GM12878 (cell line): Measurements from ENCODE around the gene GSS. TPM values are rescaled to one million over a fixed set of nuclear protein-coding genes. Genes with fewer than 3 reads are reported as not detected.

Experiments used
- ATAC-seq: fragments of 200-7000 bp; cut with Tn5 transposase; 3 replicates; pipeline ENCODE4 v1.9.1; 2020; ENCODE audit warnings: mild to moderate bottlenecking, moderate library complexity
- BruUV-seq: library from RNA; stranded (reverse); fragments of 400-500 nt; replicated peaks from 2 replicates; lab custom pipeline; 2021; lab: Mats Ljungman, UMichigan
- CTCF ChIA-PET: fragments of 300-600 bp; sonication (Branson Sonifier 250); formaldehyde crosslinking; extraction: SDS; loops from one replicate; lab custom pipeline; 2021; ENCODE audit warnings: inconsistent platforms; lab: Yijun Ruan, JAX
- POLR2A ChIA-PET: fragments of 350-600 bp; formaldehyde crosslinking; extraction: SDS; loops from one replicate; lab custom pipeline; 2021; ENCODE audit warnings: inconsistent platforms; lab: Charles Lee
- RAD21 ChIA-PET: fragments of 300-600 bp; sonication (Branson Sonifier 250); formaldehyde crosslinking; loops from one replicate; lab custom pipeline; 2023; ENCODE audit warnings: antibody characterized with exemption; ENCODE audit not compliant: unreplicated experiment; lab: Charles Lee
- SMC1A ChIA-PET: fragments of 300-600 bp; sonication (Branson Sonifier 250); formaldehyde crosslinking; loops from one replicate; lab custom pipeline; 2023; ENCODE audit not compliant: unreplicated experiment, uncharacterized antibody; lab: Charles Lee
- DNase-seq: peaks from one replicate; pipeline ENCODE4 v3.0.0-alpha.2; 2011; ENCODE audit warnings: low read depth, low spot score
- FAIRE-seq: peaks from 3 replicates; lab custom pipeline; 2011; peaks lifted over from hg19 to GRCh38; lab: Jason Lieb, UNC
- H2AFZ ChIP-seq: 2 replicates; pipeline ENCODE4 v1.6.0; 2011; ENCODE audit warnings: low read depth, low read length, control low read depth; ENCODE audit not compliant: control insufficient read depth
- H3K27ac ChIP-seq: 2 replicates; pipeline ENCODE4 v1.5.1; 2011; ENCODE audit warnings: control low read depth; ENCODE audit not compliant: control insufficient read depth, insufficient read depth
- H3K27me3 ChIP-seq, 2 experiments: replicated peaks in 1 of 2; 2 replicates each; pipeline versions ENCODE4 v1.6.0 to v1.6.1; 2011; ENCODE audit warnings: low read length in 1 of 2; ENCODE audit not compliant: control insufficient read depth in 2 of 2, insufficient read depth in 2 of 2
- H3K36me3 ChIP-seq, 2 experiments: 2 replicates each; pipeline ENCODE4 v1.5.1; 2011; ENCODE audit warnings: low read length in 1 of 2; ENCODE audit not compliant: control insufficient read depth in 2 of 2, insufficient read depth in 2 of 2
- H3K4me1 ChIP-seq: 2 replicates; pipeline ENCODE4 v1.6.1; 2011; ENCODE audit warnings: mild to moderate bottlenecking, low read length, moderate library complexity, mixed read lengths; ENCODE audit not compliant: control insufficient read depth, insufficient read depth
- H3K4me2 ChIP-seq: 2 replicates; pipeline ENCODE4 v1.6.0; 2011; ENCODE audit warnings: control low read depth; ENCODE audit not compliant: control insufficient read depth, insufficient read depth
- H3K4me3 ChIP-seq: fragments of 200-600 bp; sonication (generic); 2 replicates; pipeline ENCODE4 v1.5.1; 2016
- H3K79me2 ChIP-seq: 2 replicates; pipeline ENCODE4 v1.6.0; 2011; ENCODE audit warnings: low read length; ENCODE audit not compliant: control insufficient read depth, insufficient read depth
- H3K9ac ChIP-seq: 2 replicates; pipeline ENCODE4 v1.8.0; 2011; ENCODE audit warnings: low read length, control low read depth, mixed read lengths; ENCODE audit not compliant: control insufficient read depth, insufficient read depth
- H3K9me3 ChIP-seq: replicated peaks from 3 replicates; pipeline ENCODE4 v1.5.1; 2011; ENCODE audit warnings: mild to moderate bottlenecking, low read length; ENCODE audit not compliant: control insufficient read depth, insufficient read depth
- H4K20me1 ChIP-seq: 2 replicates; pipeline ENCODE4 v1.6.0; 2011; ENCODE audit not compliant: control insufficient read depth, insufficient read depth
- BCL11A ChIP-seq: IDR thresholded peaks from 2 replicates; pipeline ENCODE4 v1.6.1; 2011; ENCODE audit warnings: low read depth, low read length
- CBFB ChIP-seq: IDR thresholded peaks from 2 replicates; pipeline ENCODE4 v1.6.1; 2016; ENCODE audit warnings: antibody characterized with exemption, low read depth
- HDAC6 ChIP-seq: fragments of 200-600 bp; sonication (generic); IDR thresholded peaks from one replicate; pipeline ENCODE4 v1.8.0; 2017; ENCODE audit warnings: antibody characterized with exemption; ENCODE audit not compliant: unreplicated experiment
- HDGF ChIP-seq: fragments of 450-650 bp; IDR thresholded peaks from 2 replicates; pipeline ENCODE4 v1.6.1; 2016; ENCODE audit warnings: antibody characterized with exemption
- MYC ChIP-seq: IDR thresholded peaks from 2 replicates; pipeline ENCODE4 v1.6.1; 2011; ENCODE audit warnings: mild to moderate bottlenecking, low read length, moderate library complexity, inconsistent platforms; ENCODE audit not compliant: insufficient read depth, insufficient replicate concordance, insufficient read length, severe bottlenecking
- POLR2A ChIP-seq: IDR thresholded peaks from 2 replicates; pipeline ENCODE4 v1.6.1; 2011; ENCODE audit warnings: low read depth, mild to moderate bottlenecking, low read length
- SRF ChIP-seq, 2 experiments: IDR thresholded peaks; 2 replicates each; pipeline ENCODE4 v1.6.1; 2011; ENCODE audit warnings: low read depth in 2 of 2, low read length in 2 of 2, mild to moderate bottlenecking in 1 of 2, moderate library complexity in 1 of 2
- WRNIP1 ChIP-seq: IDR thresholded peaks from 2 replicates; pipeline ENCODE4 v1.6.1; 2011; ENCODE audit warnings: low read depth, low read length, improper control_type of control experiment, borderline replicate concordance
- ZNF217 ChIP-seq: fragments of 450-650 bp; IDR thresholded peaks from 2 replicates; pipeline ENCODE4 v1.6.1; 2017; ENCODE audit warnings: antibody characterized with exemption, mild to moderate bottlenecking
- ZNF592 ChIP-seq: fragments of 450-650 bp; IDR thresholded peaks from 2 replicates; pipeline ENCODE4 v1.6.1; 2017; ENCODE audit warnings: mild to moderate bottlenecking, moderate library complexity
- WGBS: methylation state at CpG from one replicate; pipeline ENCODE4 v1.1.6; 2016; ENCODE audit warnings: low lambda C conversion rate; ENCODE audit not compliant: insufficient replicate concordance, insufficient coverage; ENCODE audit errors: missing lambda C conversion rate; 5-methylcytosine and 5-hydroxymethylcytosine counted together
- in situ Hi-C: fragments of 300-500 bp; cut with MboI; formaldehyde crosslinking; loops from 9 replicates; pipeline ENCODE4 v1.14.3; 2018; ENCODE audit warnings: mixed read lengths
- intact Hi-C: fragments of 100-400 bp; cut with micrococcal nuclease; formaldehyde crosslinking; loops from one replicate; pipeline ENCODE4 v1.14.2; 2022; ENCODE audit not compliant: unreplicated experiment
- polyA plus RNA-seq, 11 experiments: library from polyadenylated mRNA; depleted of rRNA in 4 of 11; unstranded in 6 of 11; stranded (reverse) in 5 of 11; fragments of >200 nt; fragmentation: Nextera tagmentation in 4 of 11; fragmentation: Illumina TruSeq in 1 of 11; extraction: Ambion mirVana in 4 of 11; extraction: Trizol in 1 of 11; gene quantifications; 1 replicate in 1 of 11; 2 replicates in 10 of 11; pipeline versions ENCODE4 v1.2.1 to v1.2.3, GENCODE V29; 2011 to 2016; ENCODE audit warnings: inconsistent platforms in 2 of 11, missing spikeins in 2 of 11, low read depth in 1 of 11
- total RNA-seq, 4 experiments: library from RNA; depleted of rRNA in 3 of 4; stranded (reverse); fragments of >200 nt in 3 of 4; fragmentation: Illumina TruSeq in 1 of 4; extraction: Trizol in 1 of 4; gene quantifications; 2 replicates each; pipeline versions ENCODE4 v1.2.1 to v1.2.3, GENCODE V29; 2013 to 2021

GSS gene
- total and polyA plus RNA-seq, 10 of the 15 experiments (the other 5 are each of a cell fraction or from before 2014, with no cell fraction given) = 12.7 to 120 (median 67.4) TPM

- peaks cover 3 to 29% of the 10 kb centered on the region in 2 experiments; a peak in 3 of 4 replicates for H3K36me3 ChIP-seq
- POLR2A ChIA-PET = no interaction called here
- RAD21 ChIA-PET = interaction anchor here (0.5 kb wide), 1 partner anchor 156 kb away, joined by 3 read pairs; no protein-coding TSS in a partner anchor
Observed at GRCh38 chr20:34940081-34940481, 15.5 kb downstream of the GSS start.

GRCh38 chr20:34938466-34939163 is 17.0 kb downstream of the GSS start:
- no peak for ATAC-seq
- BruUV-seq = no TSS peak
- FAIRE-seq = no peak
- Histone ChIP-seq H3K9ac (no peak overlapping the region), H3K4me1 (no peaks in the 10 kb centered on the region), H2AFZ (no peak overlapping the region), H3K79me2 (no peaks in the 10 kb centered on the region), H3K27me3 (no peaks in the 10 kb centered on the region), H3K9me3 (no peaks in the 10 kb centered on the region), H3K4me3 (no peak overlapping the region), H3K27ac (no peak overlapping the region), H3K4me2 (no peak overlapping the region), H3K36me3 (peaks cover 3 to 27% of the 10 kb centered on the region in 2 experiments; a peak in 3 of 4 replicates), H4K20me1 (no peaks in the 10 kb centered on the region)
- RAD21 ChIA-PET = interaction anchor here (1.1 kb wide), 1 partner anchor 898 kb away, joined by 3 read pairs; no protein-coding TSS in a partner anchor
- 92% methylated on average over 14 of the region's 14 CpGs for WGBS
- SMC1A ChIA-PET = no interaction called here
- CTCF ChIA-PET = interaction anchor here (1.1 kb wide), 1 partner anchor 64 kb away, joined by 4 read pairs; no protein-coding TSS in a partner anchor
- in situ Hi-C loops (no loop called here), intact Hi-C loops (no loop called here)
- POLR2A ChIA-PET = no interaction called here
- no peak for DNase-seq
- no peak for TF ChIP-seq ZNF592
- no peak for TF ChIP-seq HDAC6
- TF ChIP-seq ZNF217 = no peak
- no peak for TF ChIP-seq WRNIP1
- TF ChIP-seq SRF (IDR thresholded peaks at IDR 0.05; ENCODE audit: low read depth in 2 of 2, low read length in 2 of 2) = no peak
- TF ChIP-seq HDGF = no peak
- no peak for TF ChIP-seq MYC
- no peak for TF ChIP-seq POLR2A

More at GRCh38 chr20:34940081-34940481, 15.5 kb downstream of the GSS start:
- H3K4me2 ChIP-seq = no peak overlapping the region
- no peaks in the 10 kb centered on the region for H4K20me1 ChIP-seq
- H3K79me2 ChIP-seq = no peaks in the 10 kb centered on the region
- intact Hi-C loops = no loop called here
- 100% methylated on average over 1 of the region's 1 CpG for WGBS
- no peak overlapping the region for H2AFZ ChIP-seq
- CTCF ChIA-PET = interaction anchor here (1.3 kb wide), 1 partner anchor 13 kb away, joined by 3 read pairs; no protein-coding TSS in a partner anchor
- no peak overlapping the region for H3K27ac ChIP-seq
- DNase-seq (no peak), ATAC-seq (no peak), FAIRE-seq (no peak)
- BruUV-seq = no TSS peak
- H3K4me1 ChIP-seq = no peaks in the 10 kb centered on the region
- TF ChIP-seq CBFB (no peak), BCL11A (no peak)
- H3K4me3 ChIP-seq = no peak overlapping the region
- H3K9me3 ChIP-seq = no peaks in the 10 kb centered on the region
- H3K9ac ChIP-seq = no peak overlapping the region
- no peaks in the 10 kb centered on the region for H3K27me3 ChIP-seq
- SMC1A ChIA-PET = no interaction called here
- in situ Hi-C loops = no loop called here
